K562 (cell line): ENCODE data around the gene RAB31. TPM values are rescaled to one million over a fixed set of nuclear protein-coding genes. Genes with fewer than 3 reads are reported as not detected.

Experiments used
- ARID1B ChIP-seq: fragments of 450-650 bp; IDR thresholded peaks from 2 replicates; pipeline ENCODE4 v1.6.1; 2016; ENCODE audit warnings: antibody characterized with exemption, mild to moderate bottlenecking, inconsistent platforms
- ARID2 ChIP-seq: fragments of 450-650 bp; IDR thresholded peaks from 2 replicates; pipeline ENCODE4 v1.6.1; 2017; ENCODE audit warnings: antibody characterized with exemption, mild to moderate bottlenecking
- CTBP1 ChIP-seq: fragments of 450-650 bp; IDR thresholded peaks from 2 replicates; pipeline ENCODE4 v1.6.1; 2016; ENCODE audit warnings: borderline replicate concordance
- CTCF ChIP-seq, 3 experiments: IDR thresholded peaks in 2 of 3; conservative IDR thresholded peaks in 1 of 3; 2 replicates each; pipeline ENCODE4 v1.5.1; 2011 to 2012; ENCODE audit warnings: low read length in 3 of 3, mild to moderate bottlenecking in 3 of 3, control low read depth in 2 of 3, improper control_type of control experiment in 1 of 3, inconsistent platforms in 1 of 3, low read depth in 1 of 3, mixed read lengths in 1 of 3, moderate library complexity in 1 of 3; ENCODE audit not compliant: insufficient read depth in 2 of 3
- DIDO1 ChIP-seq: fragments of 450-650 bp; IDR thresholded peaks from 2 replicates; pipeline ENCODE4 v1.6.1; 2016; ENCODE audit warnings: low read depth, missing biosample characterization, missing genetic modification characterization
- ELF4 ChIP-seq: fragments of 450-650 bp; formaldehyde crosslinking; IDR thresholded peaks from 2 replicates; pipeline ENCODE4 v1.4.0; 2022; ENCODE audit warnings: missing genetic modification characterization
- EZH2 ChIP-seq: IDR thresholded peaks from 2 replicates; pipeline ENCODE4 v1.6.1; 2012; ENCODE audit warnings: low read depth, mild to moderate bottlenecking, inconsistent platforms, low read length, borderline replicate concordance
- MAFF ChIP-seq: IDR thresholded peaks from 2 replicates; pipeline ENCODE4 v1.6.1; 2012; ENCODE audit warnings: low read length, improper control_type of control experiment
- MEIS2 ChIP-seq: fragments of 450-650 bp; IDR thresholded peaks from 2 replicates; pipeline ENCODE4 v1.6.1; 2014; ENCODE audit warnings: mild to moderate bottlenecking; ENCODE audit not compliant: partially characterized antibody
- RBFOX2 ChIP-seq: fragments of 200-400 bp; formaldehyde crosslinking; IDR thresholded peaks from 2 replicates; pipeline ENCODE4 v1.6.1; 2017; ENCODE audit warnings: low read depth, mild to moderate bottlenecking, low read length, moderate library complexity
- U2AF2 ChIP-seq: fragments of 200-400 bp; formaldehyde crosslinking; optimal IDR thresholded peaks from 2 replicates; pipeline ENCODE3; 2017; ENCODE audit warnings: low read depth, mild to moderate bottlenecking, low read length
- ZNF121 ChIP-seq: sonication (generic); formaldehyde crosslinking; conservative IDR thresholded peaks from 2 replicates; pipeline ENCODE4 v1.8.0; 2022; ENCODE audit warnings: missing genetic modification reagents
- ZNF253 ChIP-seq: fragments of 250-450 bp; sonication (Bioruptor Pico); conservative IDR thresholded peaks from 2 replicates; pipeline ENCODE4 v1.6.1; 2021; ENCODE audit warnings: mild to moderate bottlenecking
- ZNF354B ChIP-seq: fragments of 250-450 bp; sonication (Bioruptor Pico); IDR thresholded peaks from 2 replicates; pipeline ENCODE4 v1.4.0; 2020
- ZNF655 ChIP-seq: fragments of 250-450 bp; sonication (Bioruptor Pico); IDR thresholded peaks from 2 replicates; pipeline ENCODE4 v1.5.0; 2021
- polyA plus RNA-seq, 8 experiments: library from polyadenylated mRNA; depleted of rRNA in 4 of 8; stranded (reverse) in 5 of 8; unstranded in 3 of 8; fragments of >200 nt; fragmentation: Nextera tagmentation in 2 of 8; fragmentation: Illumina TruSeq in 1 of 8; extraction: Ambion mirVana in 2 of 8; extraction: Trizol in 1 of 8; gene quantifications; 2 replicates each; pipeline versions ENCODE4 v1.2.1 to v1.2.3, GENCODE V29; 2011 to 2014; ENCODE audit warnings: inconsistent platforms in 1 of 8, missing spikeins in 1 of 8
- total RNA-seq, 7 experiments: library from RNA; depleted of rRNA in 6 of 7; stranded (reverse); fragments of >200 nt in 6 of 7; fragmentation: Illumina TruSeq in 2 of 7; extraction: Trizol in 2 of 7; gene quantifications; 2 replicates each; pipeline versions ENCODE4 v1.2.1 to v1.2.3, GENCODE V29; 2011 to 2021; ENCODE audit warnings: low replicate concordance in 1 of 7
- TF ChIP-seq, protein P1 (sequence below): fragments of 150-350 bp; conservative IDR thresholded peaks from 2 replicates; pipeline ENCODE4 v1.6.1; 2014; ENCODE audit warnings: low read length
- TF ChIP-seq, protein P2 (sequence below): fragments of 250-450 bp; sonication (Bioruptor Pico); IDR thresholded peaks from 2 replicates; pipeline ENCODE4 v1.8.0; 2022; ENCODE audit warnings: inconsistent platforms
- TF ChIP-seq, protein P3 (sequence below): fragments of 450-650 bp; formaldehyde crosslinking; IDR thresholded peaks from 2 replicates; pipeline ENCODE4 v1.4.0; 2022; ENCODE audit warnings: missing genetic modification characterization

The RAB31 gene
- total and polyA plus RNA-seq, 9 of the 15 experiments (the other 6 are each of a cell fraction or from before 2014, with no cell fraction given), result 20.7 to 70.4 (median 41.3) TPM

- TF ChIP-seq, protein P1, sequence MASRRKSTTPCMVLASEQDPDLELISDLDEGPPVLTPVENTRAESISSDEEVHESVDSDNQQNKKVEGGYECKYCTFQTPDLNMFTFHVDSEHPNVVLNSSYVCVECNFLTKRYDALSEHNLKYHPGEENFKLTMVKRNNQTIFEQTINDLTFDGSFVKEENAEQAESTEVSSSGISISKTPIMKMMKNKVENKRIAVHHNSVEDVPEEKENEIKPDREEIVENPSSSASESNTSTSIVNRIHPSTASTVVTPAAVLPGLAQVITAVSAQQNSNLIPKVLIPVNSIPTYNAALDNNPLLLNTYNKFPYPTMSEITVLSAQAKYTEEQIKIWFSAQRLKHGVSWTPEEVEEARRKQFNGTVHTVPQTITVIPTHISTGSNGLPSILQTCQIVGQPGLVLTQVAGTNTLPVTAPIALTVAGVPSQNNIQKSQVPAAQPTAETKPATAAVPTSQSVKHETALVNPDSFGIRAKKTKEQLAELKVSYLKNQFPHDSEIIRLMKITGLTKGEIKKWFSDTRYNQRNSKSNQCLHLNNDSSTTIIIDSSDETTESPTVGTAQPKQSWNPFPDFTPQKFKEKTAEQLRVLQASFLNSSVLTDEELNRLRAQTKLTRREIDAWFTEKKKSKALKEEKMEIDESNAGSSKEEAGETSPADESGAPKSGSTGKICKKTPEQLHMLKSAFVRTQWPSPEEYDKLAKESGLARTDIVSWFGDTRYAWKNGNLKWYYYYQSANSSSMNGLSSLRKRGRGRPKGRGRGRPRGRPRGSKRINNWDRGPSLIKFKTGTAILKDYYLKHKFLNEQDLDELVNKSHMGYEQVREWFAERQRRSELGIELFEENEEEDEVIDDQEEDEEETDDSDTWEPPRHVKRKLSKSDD, result no peak
- TF ChIP-seq ZNF253 (CRISPR knock-in tag) (no peak), RBFOX2 (no peak), CTCF (IDR thresholded peaks at IDR 0.05 in 2 of 3, conservative IDR thresholded peaks at IDR 0.05 in 1 of 3; ENCODE audit: insufficient read depth in 2 of 3, low read depth in 1 of 3, low read length in 3 of 3) (no peak), ZNF121 (CRISPR knock-in tag) (no peak), ARID1B (peak; percentile 55), EZH2 (no peak), DIDO1 (tag) (no peak), ELF4 (CRISPR knock-in tag) (no peak), ARID2 (no peak), ZNF655 (CRISPR knock-in tag) (no peak), CTBP1 (peak; percentile 63; the same call in 1 of the 2 replicates), MEIS2 (peak; percentile 84), MAFF (peak; percentile 2; the same call in 1 of the 2 replicates), U2AF2 (no peak), ZNF354B (no peak)
- TF ChIP-seq, protein P2, sequence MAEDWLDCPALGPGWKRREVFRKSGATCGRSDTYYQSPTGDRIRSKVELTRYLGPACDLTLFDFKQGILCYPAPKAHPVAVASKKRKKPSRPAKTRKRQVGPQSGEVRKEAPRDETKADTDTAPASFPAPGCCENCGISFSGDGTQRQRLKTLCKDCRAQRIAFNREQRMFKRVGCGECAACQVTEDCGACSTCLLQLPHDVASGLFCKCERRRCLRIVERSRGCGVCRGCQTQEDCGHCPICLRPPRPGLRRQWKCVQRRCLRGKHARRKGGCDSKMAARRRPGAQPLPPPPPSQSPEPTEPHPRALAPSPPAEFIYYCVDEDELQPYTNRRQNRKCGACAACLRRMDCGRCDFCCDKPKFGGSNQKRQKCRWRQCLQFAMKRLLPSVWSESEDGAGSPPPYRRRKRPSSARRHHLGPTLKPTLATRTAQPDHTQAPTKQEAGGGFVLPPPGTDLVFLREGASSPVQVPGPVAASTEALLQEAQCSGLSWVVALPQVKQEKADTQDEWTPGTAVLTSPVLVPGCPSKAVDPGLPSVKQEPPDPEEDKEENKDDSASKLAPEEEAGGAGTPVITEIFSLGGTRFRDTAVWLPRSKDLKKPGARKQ, result no peak
- TF ChIP-seq, protein P3, sequence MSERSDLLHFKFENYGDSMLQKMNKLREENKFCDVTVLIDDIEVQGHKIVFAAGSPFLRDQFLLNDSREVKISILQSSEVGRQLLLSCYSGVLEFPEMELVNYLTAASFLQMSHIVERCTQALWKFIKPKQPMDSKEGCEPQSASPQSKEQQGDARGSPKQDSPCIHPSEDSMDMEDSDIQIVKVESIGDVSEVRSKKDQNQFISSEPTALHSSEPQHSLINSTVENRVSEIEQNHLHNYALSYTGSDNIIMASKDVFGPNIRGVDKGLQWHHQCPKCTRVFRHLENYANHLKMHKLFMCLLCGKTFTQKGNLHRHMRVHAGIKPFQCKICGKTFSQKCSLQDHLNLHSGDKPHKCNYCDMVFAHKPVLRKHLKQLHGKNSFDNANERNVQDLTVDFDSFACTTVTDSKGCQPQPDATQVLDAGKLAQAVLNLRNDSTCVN (CRISPR knock-in tag), result no peak
Observed at GRCh38 chr18:9828506-9829396, 120.7 kb downstream of the RAB31 start (continued).
